ENCODE data around the gene IQCH. TPM values are rescaled to one million over a fixed set of nuclear protein-coding genes. Genes with fewer than 3 reads are reported as not detected.

Gene IQCH
- polyA plus RNA-seq, 1 donor (not counting 4 experiments of a cell fraction or from before 2014, with no cell fraction given), result 2.6 TPM

GRCh38 chr15:67208396-67208795 lies 46.2 kb upstream of the IQCH start:
- FAIRE-seq, result no peak
- Histone ChIP-seq H3K27ac (ENCODE audit: control insufficient read depth, insufficient read depth, low read length) (no peak overlapping the region), H2AFZ (ENCODE audit: control insufficient read depth, low read length) (no peak overlapping the region), H3K9ac (ENCODE audit: control insufficient read depth, extremely low read depth, insufficient read depth, low read length) (no peak overlapping the region), H3K4me3 (ENCODE audit: control insufficient read depth in 2 of 3, extremely low read depth in 1 of 3, insufficient read depth in 2 of 3, low read depth in 1 of 3, low read length in 3 of 3) (no peak overlapping the region), H3K79me2 (ENCODE audit: control insufficient read depth, insufficient read depth, low read length) (no peaks in the 10 kb centered on the region), H3K9me3 (ENCODE audit: control insufficient read depth, low read depth, low read length) (no peaks in the 10 kb centered on the region), H3K27me3 (ENCODE audit: control insufficient read depth, extremely low read depth, insufficient read depth, low read length) (no peaks in the 10 kb centered on the region), H3K4me1 (ENCODE audit: control insufficient read depth, extremely low read depth, insufficient read depth, low read length) (no peaks in the 10 kb centered on the region), H3K36me3 (ENCODE audit: control insufficient read depth in 2 of 2, extremely low read depth in 1 of 2, insufficient read depth in 2 of 2, low read length in 2 of 2) (peaks cover 4 to 11% of the 10 kb centered on the region in 2 experiments), H3K9me1 (ENCODE audit: control insufficient read depth, extremely low read depth, insufficient read depth, low read length) (no peaks in the 10 kb centered on the region), H3K4me2 (ENCODE audit: control insufficient read depth, extremely low read depth, insufficient read depth, low read depth, low read length) (no peak overlapping the region), H4K20me1 (ENCODE audit: control insufficient read depth, extremely low read depth, insufficient read depth, low read length) (no peaks in the 10 kb centered on the region)
- no peak for DNase-seq (ENCODE audit: low read depth, low spot score)
- no peak for TF ChIP-seq CTCF (optimal IDR thresholded peaks at IDR 0.05 in 1 of 3, IDR thresholded peaks at IDR 0.05 in 1 of 3, conservative IDR thresholded peaks at IDR 0.05 in 1 of 3; ENCODE audit: extremely low read depth in 1 of 3, insufficient read depth in 2 of 3, low read length in 3 of 3)
- TF ChIP-seq EZH2 (IDR thresholded peaks at IDR 0.05; ENCODE audit: low read length), result no peak
- dilution Hi-C loops (cut with MboI; ENCODE audit: extremely low pct_ligation_motif_present, low sequenced_read_pairs), result no loop called here

GRCh38 chr15:67210555-67211168 lies 43.9 kb upstream of the IQCH start:
- Histone ChIP-seq H4K20me1 (ENCODE audit: control insufficient read depth, extremely low read depth, insufficient read depth, low read length) (no peaks in the 10 kb centered on the region), H3K36me3 (ENCODE audit: control insufficient read depth in 2 of 2, extremely low read depth in 1 of 2, insufficient read depth in 2 of 2, low read length in 2 of 2) (peaks cover under 1 to 3% of the 10 kb centered on the region in 2 experiments)
- dilution Hi-C loops (cut with MboI; ENCODE audit: extremely low pct_ligation_motif_present, low sequenced_read_pairs), result no loop called here

More at GRCh38 chr15:67210555-67211168, 43.9 kb upstream of the IQCH start:
- no peak for TF ChIP-seq EZH2 (IDR thresholded peaks at IDR 0.05; ENCODE audit: low read length)
- H3K9me1 ChIP-seq (ENCODE audit: control insufficient read depth, extremely low read depth, insufficient read depth, low read length), result no peaks in the 10 kb centered on the region
- no peaks in the 10 kb centered on the region for H3K79me2 ChIP-seq (ENCODE audit: control insufficient read depth, insufficient read depth, low read length)
- FAIRE-seq, result no peak
- no peak overlapping the region for H3K9ac ChIP-seq (ENCODE audit: control insufficient read depth, extremely low read depth, insufficient read depth, low read length)
- DNase-seq (ENCODE audit: low read depth, low spot score), result no peak
- H2AFZ ChIP-seq (ENCODE audit: control insufficient read depth, low read length), result no peak overlapping the region
- H3K9me3 ChIP-seq (ENCODE audit: control insufficient read depth, low read depth, low read length), result no peaks in the 10 kb centered on the region
- H3K4me1 ChIP-seq (ENCODE audit: control insufficient read depth, extremely low read depth, insufficient read depth, low read length), result no peaks in the 10 kb centered on the region
- H3K27ac ChIP-seq (ENCODE audit: control insufficient read depth, insufficient read depth, low read length), result no peak overlapping the region
- no peak overlapping the region for H3K4me3 ChIP-seq (ENCODE audit: control insufficient read depth in 2 of 3, extremely low read depth in 1 of 3, insufficient read depth in 2 of 3, low read depth in 1 of 3, low read length in 3 of 3)
- no peak overlapping the region for H3K4me2 ChIP-seq (ENCODE audit: control insufficient read depth, extremely low read depth, insufficient read depth, low read depth, low read length)
- no peaks in the 10 kb centered on the region for H3K27me3 ChIP-seq (ENCODE audit: control insufficient read depth, extremely low read depth, insufficient read depth, low read length)
